ENCODE data around the gene SPTLC2.

GRCh38 chr14:77574446-77575115 is 41.9 kb downstream of the SPTLC2 start:
- TF ChIP-seq CTCF (IDR thresholded peaks at IDR 0.05), result no peak
- TF ChIP-seq EZH2 (IDR thresholded peaks at IDR 0.05), result no peak
